Vagina (tissue), 2 donors: ENCODE data around the gene SYT2.
"Not testable (repeated sequence)": the region's sequence is repeated elsewhere in the genome, so short reads cannot be mapped to it uniquely, and the experiment has no call there.

Experiments
- POLR2A ChIP-seq, 2 donors: fragments of 450-650 bp; IDR thresholded peaks; one replicate each; pipeline ENCODE4 v1.6.1; 2017; ENCODE audit warnings: antibody characterized with exemption in 2 of 2, mild to moderate bottlenecking in 2 of 2, moderate library complexity in 2 of 2
- TF ChIP-seq, protein P1 (sequence below), 3 experiments: fragments of 450-650 bp in 2 of 3; fragments of 200-600 bp in 1 of 3; sonication (generic) in 1 of 3; IDR thresholded peaks; one replicate each; pipeline ENCODE4 v1.5.1; 2017 to 2019; ENCODE audit warnings: antibody characterized with exemption in 3 of 3, mild to moderate bottlenecking in 2 of 3, moderate library complexity in 2 of 3

DNA sequence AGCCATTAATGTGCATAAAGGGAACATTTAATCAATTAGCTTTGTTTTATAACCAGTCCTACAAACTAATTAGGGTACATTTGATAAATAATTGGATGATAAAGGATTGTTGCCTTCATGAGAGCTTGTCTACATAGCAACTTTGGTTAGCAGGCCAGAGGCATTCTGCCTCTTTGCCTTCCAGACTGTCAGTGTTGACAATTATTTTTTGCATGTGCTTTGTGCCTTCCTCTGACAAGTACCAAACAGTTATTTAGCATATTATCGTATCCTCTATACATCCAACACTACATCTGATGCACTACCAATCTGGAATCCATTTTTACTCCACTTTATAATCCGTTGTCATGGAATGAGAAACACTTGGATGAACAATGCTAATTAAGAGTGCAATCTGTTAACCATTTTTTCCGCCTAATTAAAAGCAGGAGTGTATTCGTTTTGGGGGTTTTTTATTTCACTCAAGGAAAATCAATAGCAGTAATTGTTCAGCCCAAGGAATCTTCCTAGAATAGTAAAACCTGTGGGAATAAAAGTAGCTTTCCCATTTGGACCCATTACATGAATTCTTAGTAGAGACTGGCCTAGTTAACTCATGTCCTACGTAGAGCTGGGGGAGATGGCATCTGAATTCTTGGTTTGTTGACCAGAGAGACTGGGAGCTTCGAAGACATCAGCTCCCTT, 165.3 kb downstream of the SYT2 start:
- TF ChIP-seq, protein P1, sequence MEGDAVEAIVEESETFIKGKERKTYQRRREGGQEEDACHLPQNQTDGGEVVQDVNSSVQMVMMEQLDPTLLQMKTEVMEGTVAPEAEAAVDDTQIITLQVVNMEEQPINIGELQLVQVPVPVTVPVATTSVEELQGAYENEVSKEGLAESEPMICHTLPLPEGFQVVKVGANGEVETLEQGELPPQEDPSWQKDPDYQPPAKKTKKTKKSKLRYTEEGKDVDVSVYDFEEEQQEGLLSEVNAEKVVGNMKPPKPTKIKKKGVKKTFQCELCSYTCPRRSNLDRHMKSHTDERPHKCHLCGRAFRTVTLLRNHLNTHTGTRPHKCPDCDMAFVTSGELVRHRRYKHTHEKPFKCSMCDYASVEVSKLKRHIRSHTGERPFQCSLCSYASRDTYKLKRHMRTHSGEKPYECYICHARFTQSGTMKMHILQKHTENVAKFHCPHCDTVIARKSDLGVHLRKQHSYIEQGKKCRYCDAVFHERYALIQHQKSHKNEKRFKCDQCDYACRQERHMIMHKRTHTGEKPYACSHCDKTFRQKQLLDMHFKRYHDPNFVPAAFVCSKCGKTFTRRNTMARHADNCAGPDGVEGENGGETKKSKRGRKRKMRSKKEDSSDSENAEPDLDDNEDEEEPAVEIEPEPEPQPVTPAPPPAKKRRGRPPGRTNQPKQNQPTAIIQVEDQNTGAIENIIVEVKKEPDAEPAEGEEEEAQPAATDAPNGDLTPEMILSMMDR (IDR thresholded peaks at IDR 0.05): not testable (repeated sequence)
- TF ChIP-seq POLR2A (IDR thresholded peaks at IDR 0.05): not testable (repeated sequence)
